Iris pigment epithelial cell (primary cell): ENCODE data around the gene AGO4.
A peak's percentile ranks its signal among the peaks of the same experiment; 100 is the strongest.
"Not testable (repeated sequence)": the region's sequence is repeated elsewhere in the genome, so short reads cannot be mapped to it uniquely, and the experiment has no call there.

ENCODE experiments used
- DNase-seq: peaks from one replicate; pipeline ENCODE4 v3.0.0-alpha.2; 2011; ENCODE audit warnings: low read depth

The AGO4 gene

GRCh38 chr1:35807614-35808449, at the start of gene AGO4:
AGO4 (plus strand) TSS chr1:35808016; CDS start chr1:35808417, 401 bp downstream.
- peak; percentile 31 for DNase-seq

GRCh38 chr1:35762141-35762540, 45.7 kb upstream of the AGO4 start:
- no peak for DNase-seq

- peak; percentile 34 for DNase-seq
Measured at GRCh38 chr1:35763201-35763600, 44.6 kb upstream of the AGO4 start.

- DNase-seq: no peak
Measured at GRCh38 chr1:35764283-35764682, 43.5 kb upstream of the AGO4 start.

GRCh38 chr1:35768350-35769187, 39.2 kb upstream of the AGO4 start:
- DNase-seq: peak; percentile 26

- DNase-seq: peak; percentile 87
Measured at GRCh38 chr1:35769188-35769758, 38.5 kb upstream of the AGO4 start.

GRCh38 chr1:35773711-35774110, 34.1 kb upstream of the AGO4 start:
- no peak for DNase-seq

GRCh38 chr1:35776172-35776571, 31.6 kb upstream of the AGO4 start:
- not testable (repeated sequence) for DNase-seq

- DNase-seq: no peak
Measured at GRCh38 chr1:35777109-35777508, 30.7 kb upstream of the AGO4 start.

- no peak for DNase-seq
Measured at GRCh38 chr1:35783055-35783583, 24.7 kb upstream of the AGO4 start.

- not testable (repeated sequence) for DNase-seq
Measured at GRCh38 chr1:35784364-35784763, 23.5 kb upstream of the AGO4 start.

GRCh38 chr1:35788139-35788538, 19.7 kb upstream of the AGO4 start:
- DNase-seq: no peak

GRCh38 chr1:35790670-35791069, 17.1 kb upstream of the AGO4 start:
- DNase-seq: no peak

GRCh38 chr1:35795295-35795694, 12.5 kb upstream of the AGO4 start:
- DNase-seq: no peak

GRCh38 chr1:35797380-35797779, 10.4 kb upstream of the AGO4 start:
- DNase-seq: no peak

GRCh38 chr1:35798019-35798418, 9.8 kb upstream of the AGO4 start:
- not testable (repeated sequence) for DNase-seq

GRCh38 chr1:35800167-35800887, 7.5 kb upstream of the AGO4 start:
- DNase-seq: not testable (repeated sequence)

GRCh38 chr1:35808450-35809113, 766 bp downstream of the AGO4 start:
- DNase-seq: peak; percentile 15

GRCh38 chr1:35809114-35810095, 1.6 kb downstream of the AGO4 start:
- DNase-seq: peak; percentile 11
